OCI-LY7 (cell line): ENCODE measurements around the gene IKZF1. TPM values are rescaled to one million over a fixed set of nuclear protein-coding genes. Genes with fewer than 3 reads are reported as not detected.

Experiments used
- BruUV-seq: library from RNA; stranded (reverse); fragments of 400-500 nt; replicated peaks from 2 replicates; lab custom pipeline; 2021; lab: Mats Ljungman, UMichigan
- CTCF ChIA-PET: fragments of 300-600 bp; sonication (Branson Sonifier 250); formaldehyde crosslinking; loops from one replicate; lab custom pipeline; 2022; ENCODE audit warnings: antibody characterized with exemption; ENCODE audit not compliant: unreplicated experiment; lab: Charles Lee
- POLR2A ChIA-PET: fragments of 300-600 bp; sonication (Branson Sonifier 250); formaldehyde crosslinking; loops from one replicate; lab custom pipeline; 2022; ENCODE audit warnings: antibody characterized with exemption; lab: Charles Lee
- DNase-seq: peaks from one replicate; pipeline ENCODE4 v3.0.0-alpha.2; 2015; ENCODE audit warnings: low spot score
- H2AFZ ChIP-seq: fragments of 200-600 bp; sonication (generic), shearing (Covaris generic); 2 replicates; pipeline ENCODE4 v1.6.1; 2014; ENCODE audit warnings: mild to moderate bottlenecking, antibody characterized with exemption, low read length, moderate library complexity
- H3K27ac ChIP-seq: fragments of 200-600 bp; sonication (generic); 2 replicates; pipeline ENCODE4 v1.5.1; 2014; ENCODE audit warnings: mixed run types, low read depth, mild to moderate bottlenecking, moderate library complexity, low read length, inconsistent platforms; ENCODE audit not compliant: poor library complexity, severe bottlenecking
- H3K36me3 ChIP-seq: fragments of 200-600 bp; sonication (generic); 2 replicates; pipeline ENCODE4 v1.6.1; 2014; ENCODE audit warnings: mild to moderate bottlenecking, antibody characterized with exemption, low read length, moderate library complexity, mixed read lengths; ENCODE audit not compliant: insufficient read depth
- H3K4me1 ChIP-seq: fragments of 200-600 bp; sonication (generic); 2 replicates; pipeline ENCODE4 v1.5.1; 2014; ENCODE audit warnings: mild to moderate bottlenecking, low read length; ENCODE audit not compliant: insufficient read depth, poor library complexity, severe bottlenecking
- H3K4me2 ChIP-seq: fragments of 200-600 bp; sonication (generic); 2 replicates; pipeline ENCODE4 v1.6.1; 2014; ENCODE audit warnings: mild to moderate bottlenecking, low read length
- H3K4me3 ChIP-seq: fragments of 200-600 bp; sonication (generic); 2 replicates; pipeline ENCODE4 v1.5.1; 2014; ENCODE audit warnings: mild to moderate bottlenecking, low read depth, low read length; ENCODE audit not compliant: poor library complexity, severe bottlenecking
- H3K79me2 ChIP-seq: fragments of 200-600 bp; sonication (generic); 2 replicates; pipeline ENCODE4 v1.6.1; 2016; ENCODE audit warnings: low read depth, mild to moderate bottlenecking, low read length, moderate library complexity, mixed read lengths; ENCODE audit not compliant: insufficient read depth
- H3K9me2 ChIP-seq: fragments of 200-600 bp; sonication (generic); 2 replicates; pipeline ENCODE4 v1.6.1; 2016; ENCODE audit warnings: mild to moderate bottlenecking, low read length, mixed read lengths; ENCODE audit not compliant: insufficient read depth
- H3K9me3 ChIP-seq: fragments of 200-600 bp; sonication (generic); 2 replicates; pipeline ENCODE4 v1.6.1; 2014; ENCODE audit warnings: mild to moderate bottlenecking, mixed run types, low read length, mixed read lengths
- H4K20me1 ChIP-seq: fragments of 200-600 bp; sonication (generic); 2 replicates; pipeline ENCODE4 v1.6.1; 2014; ENCODE audit warnings: mild to moderate bottlenecking, antibody characterized with exemption, low read length, moderate library complexity, mixed read lengths; ENCODE audit not compliant: insufficient read depth
- EZH2phosphoT487 ChIP-seq: fragments of 200-600 bp; sonication (generic); IDR thresholded peaks from 2 replicates; pipeline ENCODE4 v1.6.1; 2018; ENCODE audit warnings: low read depth, borderline replicate concordance, mild to moderate bottlenecking, mixed run types, antibody characterized with exemption, low read length, moderate library complexity, mixed read lengths
- intact Hi-C: fragments of 100-400 bp; cut with micrococcal nuclease; formaldehyde crosslinking; loops from one replicate; pipeline ENCODE4 v1.10.0; 2022; ENCODE audit not compliant: unreplicated experiment
- total RNA-seq, 2 experiments: library from RNA; depleted of rRNA in 1 of 2; stranded (reverse); fragments of >200 nt in 1 of 2; shearing (Covaris generic) in 1 of 2; gene quantifications; 2 replicates each; pipeline ENCODE4 v1.2.3, GENCODE V29; 2014 to 2022
- TF ChIP-seq, protein P1 (sequence below): fragments of 200-600 bp; sonication (generic); conservative IDR thresholded peaks from 2 replicates; pipeline ENCODE4 v1.5.1; 2014; ENCODE audit warnings: mild to moderate bottlenecking, antibody characterized with exemption, low read length, moderate library complexity, mixed read lengths

IKZF1 gene
- total RNA-seq, 2 experiments from 2014 or later: 108 to 161 TPM

GRCh38 chr7:50363327-50364060 is 59.0 kb downstream of the IKZF1 start:
- no peak overlapping the region for H3K4me3 ChIP-seq
- CTCF ChIA-PET: interaction anchor here (0.9 kb wide), 1 partner anchor 221 kb away, joined by 4 read pairs; no protein-coding TSS in a partner anchor
- no TSS peak for BruUV-seq
- no peaks in the 10 kb centered on the region for H3K9me2 ChIP-seq
- no peak overlapping the region for H3K4me2 ChIP-seq
- TF ChIP-seq EZH2phosphoT487: no peak
- TF ChIP-seq, protein P1, sequence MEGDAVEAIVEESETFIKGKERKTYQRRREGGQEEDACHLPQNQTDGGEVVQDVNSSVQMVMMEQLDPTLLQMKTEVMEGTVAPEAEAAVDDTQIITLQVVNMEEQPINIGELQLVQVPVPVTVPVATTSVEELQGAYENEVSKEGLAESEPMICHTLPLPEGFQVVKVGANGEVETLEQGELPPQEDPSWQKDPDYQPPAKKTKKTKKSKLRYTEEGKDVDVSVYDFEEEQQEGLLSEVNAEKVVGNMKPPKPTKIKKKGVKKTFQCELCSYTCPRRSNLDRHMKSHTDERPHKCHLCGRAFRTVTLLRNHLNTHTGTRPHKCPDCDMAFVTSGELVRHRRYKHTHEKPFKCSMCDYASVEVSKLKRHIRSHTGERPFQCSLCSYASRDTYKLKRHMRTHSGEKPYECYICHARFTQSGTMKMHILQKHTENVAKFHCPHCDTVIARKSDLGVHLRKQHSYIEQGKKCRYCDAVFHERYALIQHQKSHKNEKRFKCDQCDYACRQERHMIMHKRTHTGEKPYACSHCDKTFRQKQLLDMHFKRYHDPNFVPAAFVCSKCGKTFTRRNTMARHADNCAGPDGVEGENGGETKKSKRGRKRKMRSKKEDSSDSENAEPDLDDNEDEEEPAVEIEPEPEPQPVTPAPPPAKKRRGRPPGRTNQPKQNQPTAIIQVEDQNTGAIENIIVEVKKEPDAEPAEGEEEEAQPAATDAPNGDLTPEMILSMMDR: no peak
- no peaks in the 10 kb centered on the region for H3K9me3 ChIP-seq
- no peak overlapping the region for H2AFZ ChIP-seq
- H3K4me1 ChIP-seq: peaks cover 14% of the 10 kb centered on the region
- POLR2A ChIA-PET: interaction anchor here (0.9 to 2.6 kb wide), 6 partner anchors 12 to 135 kb away, joined by 3 to 8 read pairs (median 3); no protein-coding TSS in a partner anchor
- no peaks in the 10 kb centered on the region for H4K20me1 ChIP-seq
- DNase-seq: no peak
- intact Hi-C loops: no loop called here
- H3K36me3 ChIP-seq: peaks cover 96% of the 10 kb centered on the region
- H3K79me2 ChIP-seq: no peaks in the 10 kb centered on the region; the same call in 1 of the 2 replicates
- no peak overlapping the region for H3K27ac ChIP-seq

GRCh38 chr7:50364645-50365044 is 60.1 kb downstream of the IKZF1 start:
- Histone ChIP-seq H3K27ac (no peak overlapping the region), H3K9me2 (no peaks in the 10 kb centered on the region), H3K79me2 (peaks cover 2% of the 10 kb centered on the region), H3K9me3 (no peaks in the 10 kb centered on the region), H2AFZ (no peak overlapping the region), H4K20me1 (no peaks in the 10 kb centered on the region; the same call in 1 of the 2 replicates), H3K36me3 (peaks cover 97% of the 10 kb centered on the region), H3K4me3 (no peak overlapping the region), H3K4me1 (peaks cover 26% of the 10 kb centered on the region), H3K4me2 (no peak overlapping the region)
- CTCF ChIA-PET: interaction anchor here (0.9 kb wide), 1 partner anchor 222 kb away, joined by 4 read pairs; no protein-coding TSS in a partner anchor
- no peak for TF ChIP-seq EZH2phosphoT487
- TF ChIP-seq, protein P1: no peak
- no peak for DNase-seq
- no TSS peak for BruUV-seq
- intact Hi-C loops: no loop called here
- POLR2A ChIA-PET: interaction anchor here (0.6 to 1.4 kb wide), 6 partner anchors 13 to 245 kb away, joined by 3 to 7 read pairs (median 4); no protein-coding TSS in a partner anchor

DNA sequence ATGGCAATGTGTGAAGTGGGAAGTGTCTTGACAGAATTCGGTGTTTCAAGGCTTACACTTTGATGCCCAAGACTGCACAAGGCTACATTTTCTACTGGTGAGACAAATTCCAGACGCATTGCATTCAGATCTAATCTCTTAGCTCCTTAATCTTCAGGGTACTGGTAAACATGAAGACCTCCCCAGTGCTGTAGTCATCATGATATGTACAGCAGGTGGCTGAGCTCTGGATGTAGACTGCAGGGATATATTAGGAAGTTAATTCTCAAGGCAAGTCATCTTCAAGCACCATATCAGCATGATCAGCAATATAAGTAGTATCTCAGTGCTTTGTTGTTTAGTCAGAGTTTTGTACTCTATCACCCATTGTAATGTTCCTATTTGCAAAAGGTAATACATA is 61.8 kb downstream of the IKZF1 start:
- intact Hi-C loops: no loop called here
- H3K4me3 ChIP-seq: no peak overlapping the region
- DNase-seq: no peak
- no peak overlapping the region for H3K4me2 ChIP-seq
- H3K9me3 ChIP-seq: no peaks in the 10 kb centered on the region
- ChIA-PET POLR2A (interaction anchor here (0.8 to 2.0 kb wide), 10 partner anchors 10 to 222 kb away, joined by 3 to 10 read pairs (median 4); partner anchors contain the start of gene IKZF1), CTCF (interaction anchor here (1.0 kb wide), 1 partner anchor 159 kb away, joined by 3 read pairs; no protein-coding TSS in a partner anchor)
- no peaks in the 10 kb centered on the region for H3K9me2 ChIP-seq
- TF ChIP-seq, protein P1: no peak
- TF ChIP-seq EZH2phosphoT487: no peak
- peaks cover 97% of the 10 kb centered on the region for H3K36me3 ChIP-seq
- H3K27ac ChIP-seq: no peak overlapping the region
- H4K20me1 ChIP-seq: no peaks in the 10 kb centered on the region; the same call in 1 of the 2 replicates
- BruUV-seq: no TSS peak
- no peak overlapping the region for H2AFZ ChIP-seq
- peaks cover 13% of the 10 kb centered on the region for H3K79me2 ChIP-seq
- peaks cover 27% of the 10 kb centered on the region for H3K4me1 ChIP-seq
